Melanocyte of skin (primary cell): ENCODE data around the gene HEPACAM. TPM values are rescaled to one million over a fixed set of nuclear protein-coding genes. Genes with fewer than 3 reads are reported as not detected.

ENCODE experiments used
- total RNA-seq, 2 donors: library from RNA; depleted of rRNA; stranded (reverse); fragments of >200 nt; gene quantifications; 2 replicates each; pipeline ENCODE4 v1.2.3, GENCODE V29; 2012

Gene HEPACAM
- not detected for total RNA-seq

DNA sequence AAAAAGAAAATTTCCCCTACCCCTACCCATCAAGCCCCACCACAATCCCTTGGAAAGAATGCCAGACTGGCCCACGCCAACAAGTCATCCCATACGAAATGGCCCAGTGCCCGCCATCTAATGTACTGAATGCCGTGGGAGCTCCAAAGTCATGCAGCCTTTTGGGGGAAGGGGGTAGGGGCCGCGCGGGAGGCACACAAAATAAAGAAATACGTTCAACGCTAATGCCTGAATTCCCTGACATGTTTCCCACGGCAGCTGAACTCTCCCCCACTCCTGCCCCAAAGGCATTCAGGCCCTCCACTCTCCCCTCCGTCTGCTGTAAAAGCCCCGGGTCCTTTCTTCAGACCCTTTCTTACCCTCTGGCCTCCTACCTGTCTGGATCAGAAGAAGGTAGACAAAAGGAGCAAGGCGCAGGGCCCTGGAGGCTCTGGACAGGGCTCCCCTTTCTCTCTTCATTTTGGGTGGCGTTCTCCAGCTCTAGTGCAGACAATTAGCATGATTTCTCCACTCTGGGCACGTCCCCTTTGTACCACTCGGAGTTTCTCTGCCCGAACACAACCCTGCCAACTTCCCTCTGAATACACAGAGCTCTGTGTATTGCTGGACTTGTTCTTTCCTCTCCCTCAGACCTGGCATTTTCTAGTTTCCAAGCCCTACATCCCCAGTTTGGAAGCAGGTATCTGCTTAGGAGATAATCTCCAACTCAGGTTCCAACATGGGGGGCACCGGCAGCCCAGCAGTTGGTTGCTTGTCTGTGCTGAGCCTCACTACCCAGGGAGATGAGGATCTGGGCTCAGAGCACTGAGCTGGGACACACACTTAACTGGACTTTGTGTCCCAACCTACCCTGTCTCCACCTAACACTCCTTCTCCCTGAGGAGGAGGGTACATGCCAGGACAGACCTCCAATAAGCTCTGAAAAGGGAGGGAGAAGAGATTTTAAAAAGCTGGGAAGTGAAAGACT is at the start of gene HEPACAM:
Gene HEPACAM (minus strand): TSS at position 500 of the 967 bp plus-strand sequence. CDS start 41 bp downstream, at position 459.

GRCh38 chr11:124953753-124954589 is 18.1 kb upstream of the HEPACAM start, which contains the start of gene CCDC15:
Gene CCDC15, plus strand, starts transcription at chr11:124954202. Its CDS starts 531 bp downstream, at chr11:124954733.

GRCh38 chr11:124918950-124919349 is 16.9 kb downstream of the HEPACAM start, which contains the start of gene HEPN1:
Gene HEPN1, plus strand, starts transcription at chr11:124919250.

GRCh38 chr11:124897674-124898262 is 38.1 kb downstream of the HEPACAM start, which contains the start of gene ROBO4:
Gene ROBO4, minus strand, starts transcription at chr11:124897865. Its CDS starts 70 bp downstream, at chr11:124897795.

Other genes with a start within 250 kb of the HEPACAM start
- gene NRGN, start 196.1 kb downstream of the HEPACAM start, total RNA-seq: 1 to 10 TPM in 1 of 2 donors, under 1 TPM in 1; 0.33 to 1.4 TPM
- gene VSIG2, start 183.8 kb downstream of the HEPACAM start, total RNA-seq: not detected
- gene ESAM, start 173.8 kb downstream of the HEPACAM start, total RNA-seq: under 1 TPM in 1 of 2 donors, not detected in 1; under 0.01 TPM
- 1 to 10 TPM; 5.2 to 8.3 TPM for gene MSANTD2, start 135.6 kb downstream of the HEPACAM start, total RNA-seq
- gene ROBO3, start 70.6 kb downstream of the HEPACAM start, total RNA-seq: 1 to 10 TPM; 3.7 to 6.9 TPM
- under 1 TPM in 1 of 2 donors, not detected in 1; 0.34 TPM for gene ROBO4, start 38.2 kb downstream of the HEPACAM start, total RNA-seq
- not detected for gene HEPN1, start 16.8 kb downstream of the HEPACAM start, total RNA-seq
- 1 to 10 TPM; 2.8 to 3.3 TPM for gene CCDC15, start 18.2 kb upstream of the HEPACAM start, total RNA-seq
- 1 to 10 TPM; 1.4 to 3.3 TPM for gene SLC37A2, start 127.3 kb upstream of the HEPACAM start, total RNA-seq
- 10 to 100 TPM; 24.1 to 51.0 TPM for gene TMEM218, start 175.6 kb upstream of the HEPACAM start, total RNA-seq
- 10 to 100 TPM in 1 of 2 donors, 1 to 10 TPM in 1; 7.6 to 11.3 TPM for gene PKNOX2, start 228.7 kb upstream of the HEPACAM start, total RNA-seq